Neural crest cell (in vitro differentiated cells): ENCODE data around the gene SMAD2. TPM values are rescaled to one million over a fixed set of nuclear protein-coding genes. Genes with fewer than 3 reads are reported as not detected.

Experiments used
- DNase-seq: peaks from one replicate; pipeline ENCODE4 v3.0.0; 2021; ENCODE audit warnings: low read depth, mixed read lengths, low spot score
- H3K27ac Mint-ChIP-seq: one replicate; pipeline ENCODE4 v1.8.0; 2021; ENCODE audit warnings: mild to moderate bottlenecking, mixed read lengths; ENCODE audit not compliant: unreplicated experiment
- H3K27me3 Mint-ChIP-seq: 2 replicates; pipeline ENCODE4 v1.8.0; 2021; ENCODE audit warnings: low read depth, mild to moderate bottlenecking, mixed read lengths
- H3K36me3 Mint-ChIP-seq: 2 replicates; pipeline ENCODE4 v1.8.0; 2021; ENCODE audit warnings: low read depth, mild to moderate bottlenecking, mixed read lengths
- H3K4me1 Mint-ChIP-seq: 2 replicates; pipeline ENCODE4 v1.8.0; 2021; ENCODE audit warnings: mixed read lengths
- H3K4me3 Mint-ChIP-seq: one replicate; pipeline ENCODE4 v1.8.0; 2021; ENCODE audit warnings: mild to moderate bottlenecking, mixed read lengths
- H3K9me3 Mint-ChIP-seq: 2 replicates; pipeline ENCODE4 v1.8.0; 2021; ENCODE audit warnings: mixed read lengths
- total RNA-seq: library from RNA; stranded (reverse); gene quantifications from 2 replicates; pipeline ENCODE4 v1.2.1, GENCODE V29; 2021
- TF ChIP-seq, protein P1 (sequence below): fragments of 200-600 bp; sonication (generic); conservative IDR thresholded peaks from 2 replicates; pipeline ENCODE4 v1.5.0; 2021; ENCODE audit warnings: antibody characterized with exemption, mild to moderate bottlenecking

Gene SMAD2
- total RNA-seq, 1 donor from 2014 or later = 117 TPM

DNA sequence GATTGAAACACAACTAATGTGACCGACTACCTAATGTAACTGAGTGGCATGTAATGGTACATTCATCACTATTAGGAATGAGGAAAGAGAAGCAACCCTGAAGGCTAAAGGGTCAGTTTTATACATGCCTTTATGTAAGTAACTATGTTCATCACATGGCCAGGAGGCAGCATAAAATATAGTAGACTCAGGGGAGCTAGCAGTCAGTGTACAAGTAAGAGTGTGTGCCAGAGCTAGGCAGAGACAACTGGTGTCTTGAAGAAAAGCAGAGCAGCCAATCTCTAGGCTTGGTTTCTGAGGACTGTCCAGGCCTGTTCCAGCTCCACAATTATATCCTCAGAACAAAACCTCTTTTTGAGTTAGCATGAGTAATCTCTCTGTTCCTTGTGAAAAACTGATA lies 18.1 kb downstream of the SMAD2 start:
- H3K9me3 Mint-ChIP-seq = no peaks in the 10 kb centered on the region
- no peak overlapping the region for H3K4me3 Mint-ChIP-seq
- no peak overlapping the region for H3K27ac Mint-ChIP-seq
- peaks cover 22% of the 10 kb centered on the region for H3K4me1 Mint-ChIP-seq
- DNase-seq = no peak
- TF ChIP-seq, protein P1, sequence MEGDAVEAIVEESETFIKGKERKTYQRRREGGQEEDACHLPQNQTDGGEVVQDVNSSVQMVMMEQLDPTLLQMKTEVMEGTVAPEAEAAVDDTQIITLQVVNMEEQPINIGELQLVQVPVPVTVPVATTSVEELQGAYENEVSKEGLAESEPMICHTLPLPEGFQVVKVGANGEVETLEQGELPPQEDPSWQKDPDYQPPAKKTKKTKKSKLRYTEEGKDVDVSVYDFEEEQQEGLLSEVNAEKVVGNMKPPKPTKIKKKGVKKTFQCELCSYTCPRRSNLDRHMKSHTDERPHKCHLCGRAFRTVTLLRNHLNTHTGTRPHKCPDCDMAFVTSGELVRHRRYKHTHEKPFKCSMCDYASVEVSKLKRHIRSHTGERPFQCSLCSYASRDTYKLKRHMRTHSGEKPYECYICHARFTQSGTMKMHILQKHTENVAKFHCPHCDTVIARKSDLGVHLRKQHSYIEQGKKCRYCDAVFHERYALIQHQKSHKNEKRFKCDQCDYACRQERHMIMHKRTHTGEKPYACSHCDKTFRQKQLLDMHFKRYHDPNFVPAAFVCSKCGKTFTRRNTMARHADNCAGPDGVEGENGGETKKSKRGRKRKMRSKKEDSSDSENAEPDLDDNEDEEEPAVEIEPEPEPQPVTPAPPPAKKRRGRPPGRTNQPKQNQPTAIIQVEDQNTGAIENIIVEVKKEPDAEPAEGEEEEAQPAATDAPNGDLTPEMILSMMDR = no peak
- peaks cover 15% of the 10 kb centered on the region for H3K36me3 Mint-ChIP-seq
- H3K27me3 Mint-ChIP-seq = no peaks in the 10 kb centered on the region

DNA sequence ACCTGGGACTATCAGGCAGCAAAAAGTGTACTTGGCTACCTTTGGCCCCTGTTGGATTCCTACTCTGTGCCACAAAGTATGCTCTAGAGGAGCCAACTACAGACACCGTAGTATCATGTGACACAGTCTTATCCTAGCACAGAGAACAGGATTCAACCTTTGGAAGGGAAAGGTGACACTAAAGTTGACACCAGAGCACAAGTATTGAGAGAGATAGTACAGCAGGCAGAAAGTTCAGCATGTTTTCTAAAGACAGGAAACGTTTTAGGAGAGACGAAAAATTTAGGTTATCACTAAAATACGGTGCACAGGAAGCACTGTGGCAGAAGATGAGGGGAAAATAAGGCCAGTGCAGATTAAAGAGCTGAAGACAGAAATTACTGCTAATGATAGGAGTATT lies 18.6 kb downstream of the SMAD2 start:
- no peak overlapping the region for H3K27ac Mint-ChIP-seq
- DNase-seq = no peak
- no peaks in the 10 kb centered on the region for H3K27me3 Mint-ChIP-seq
- TF ChIP-seq, protein P1 = no peak
- peaks cover 21% of the 10 kb centered on the region for H3K4me1 Mint-ChIP-seq
- peaks cover 3% of the 10 kb centered on the region for H3K9me3 Mint-ChIP-seq
- no peak overlapping the region for H3K4me3 Mint-ChIP-seq
- peaks cover 19% of the 10 kb centered on the region for H3K36me3 Mint-ChIP-seq

DNA sequence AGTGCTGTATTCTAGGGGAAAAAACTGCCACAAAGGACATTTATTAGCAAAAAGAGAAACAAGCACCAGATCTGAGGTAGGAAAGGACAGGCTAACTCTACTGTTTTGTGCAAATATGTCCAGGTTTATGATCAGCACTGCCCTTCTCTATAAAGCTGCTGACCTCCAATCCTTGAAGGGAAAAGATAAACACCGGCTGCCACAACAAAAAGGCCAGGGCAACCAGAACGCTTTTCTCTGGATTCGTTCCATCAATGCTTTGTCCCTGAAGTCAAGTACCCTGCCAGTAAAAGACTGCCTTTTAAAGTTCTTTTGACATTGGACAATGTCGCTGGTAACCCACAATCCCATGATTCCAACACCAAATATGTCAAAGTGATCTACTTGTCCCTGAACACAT lies 21.0 kb downstream of the SMAD2 start:
- Mint-ChIP-seq H3K9me3 (peaks cover 13% of the 10 kb centered on the region), H3K27ac (no peak overlapping the region), H3K4me1 (peaks cover 20% of the 10 kb centered on the region), H3K27me3 (no peaks in the 10 kb centered on the region), H3K4me3 (no peak overlapping the region), H3K36me3 (peaks cover 38% of the 10 kb centered on the region)
- DNase-seq = no peak
- TF ChIP-seq, protein P1 = no peak

DNA sequence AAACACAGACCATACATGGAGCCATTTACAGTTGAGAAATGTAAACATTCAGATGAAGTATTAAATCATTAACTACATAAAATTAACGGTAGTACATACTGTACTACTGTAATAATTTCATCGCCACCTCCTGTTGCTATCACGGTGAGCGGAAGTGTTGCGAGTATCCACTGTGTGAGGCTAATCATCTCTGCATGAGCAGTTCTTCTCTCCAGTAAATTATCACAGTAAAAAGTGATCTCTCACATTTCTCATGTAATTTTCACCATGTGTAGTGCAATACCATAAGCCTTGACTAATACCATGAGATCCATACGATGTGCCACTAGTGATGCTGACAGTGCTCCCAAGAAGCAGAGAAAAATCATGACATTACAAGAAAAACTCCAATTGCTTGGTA lies 21.9 kb downstream of the SMAD2 start:
- TF ChIP-seq, protein P1 = no peak
- Mint-ChIP-seq H3K4me1 (peaks cover 24% of the 10 kb centered on the region), H3K36me3 (peaks cover 45% of the 10 kb centered on the region), H3K27ac (no peak overlapping the region), H3K4me3 (no peak overlapping the region), H3K27me3 (no peaks in the 10 kb centered on the region), H3K9me3 (peaks cover 18% of the 10 kb centered on the region)
- no peak for DNase-seq

DNA sequence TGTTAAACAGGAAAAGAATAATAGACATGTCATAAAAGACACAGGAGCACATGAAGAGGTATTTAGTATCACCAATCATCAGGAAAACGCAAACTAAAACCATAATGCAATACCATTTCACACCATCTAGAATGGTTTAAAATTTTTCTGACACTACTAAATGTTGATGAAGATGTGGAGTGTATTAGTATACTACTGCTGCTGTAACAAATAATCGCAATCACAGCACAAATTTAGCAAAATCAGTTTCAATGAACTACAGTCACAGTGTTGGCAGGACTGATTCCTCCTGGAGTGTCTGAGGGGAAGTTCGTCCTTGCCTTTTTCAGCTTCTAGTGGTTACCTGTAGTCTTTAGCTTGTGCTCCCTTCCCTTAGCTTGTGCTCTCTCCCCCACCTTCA lies 24.1 kb downstream of the SMAD2 start:
- H3K9me3 Mint-ChIP-seq = peaks cover 30% of the 10 kb centered on the region
- H3K36me3 Mint-ChIP-seq = peaks cover 65% of the 10 kb centered on the region
- peaks cover 17% of the 10 kb centered on the region for H3K4me1 Mint-ChIP-seq
- TF ChIP-seq, protein P1 = no peak
- H3K27ac Mint-ChIP-seq = no peak overlapping the region
- no peak overlapping the region for H3K4me3 Mint-ChIP-seq
- H3K27me3 Mint-ChIP-seq = no peaks in the 10 kb centered on the region
- no peak for DNase-seq

DNA sequence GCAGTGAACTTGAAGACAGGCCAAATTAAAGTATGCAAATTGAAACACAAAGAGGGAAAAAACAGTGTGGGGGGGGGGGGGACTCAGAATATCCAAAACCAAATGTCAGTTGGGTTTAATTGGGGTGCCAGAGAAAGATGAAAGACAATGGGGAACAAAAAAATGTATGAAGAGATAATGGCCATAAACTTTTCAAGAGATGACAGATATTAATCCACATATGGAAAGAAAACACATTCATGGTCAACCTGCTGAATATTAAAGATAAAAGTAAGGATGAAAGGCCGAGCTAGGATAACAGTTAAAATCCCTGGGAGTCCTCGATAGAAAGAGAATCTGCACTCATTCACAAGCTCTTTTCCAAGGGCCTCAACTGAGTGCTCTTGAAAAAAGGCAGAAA lies 26.6 kb downstream of the SMAD2 start:
- H3K4me1 Mint-ChIP-seq = peaks cover 34% of the 10 kb centered on the region
- peaks cover 33% of the 10 kb centered on the region for H3K9me3 Mint-ChIP-seq
- no peak overlapping the region for H3K27ac Mint-ChIP-seq

More for the DNA sequence above, 26.6 kb downstream of the SMAD2 start:
- TF ChIP-seq, protein P1 = no peak
- H3K36me3 Mint-ChIP-seq = peaks cover 61% of the 10 kb centered on the region
- DNase-seq = no peak
- H3K4me3 Mint-ChIP-seq = no peak overlapping the region
- no peaks in the 10 kb centered on the region for H3K27me3 Mint-ChIP-seq
